SU-DHL-6 (cell line): ENCODE measurements around the gene C2CD3.

ENCODE experiments used
- CTCF ChIP-seq: fragments of 200-600 bp; sonication (generic); IDR thresholded peaks from one replicate; pipeline ENCODE4 v1.5.1; 2017; ENCODE audit warnings: antibody characterized with exemption, mild to moderate bottlenecking, low read length, moderate library complexity; ENCODE audit not compliant: insufficient read depth, poor library complexity, severe bottlenecking
- EZH2phosphoT487 ChIP-seq: fragments of 200-600 bp; sonication (generic), shearing (Covaris generic); conservative IDR thresholded peaks from 2 replicates; pipeline ENCODE4 v1.6.1; 2018; ENCODE audit warnings: mild to moderate bottlenecking, antibody characterized with exemption, low read length, moderate library complexity, mixed read lengths

GRCh38 chr11:73965076-73965763, 205.6 kb downstream of the C2CD3 start:
- TF ChIP-seq CTCF = no peak
- no peak for TF ChIP-seq EZH2phosphoT487
